Tibial nerve (tissue), 4 donors: ENCODE results near the gene CLDN25. TPM values are rescaled to one million over a fixed set of nuclear protein-coding genes. Genes with fewer than 3 reads are reported as not detected.
A peak's percentile ranks its signal among the peaks of the same experiment; 100 is the strongest.

Experiments
- DNase-seq, 2 donors: peaks; one replicate each; pipeline ENCODE4 v3.0.0-alpha.2; 2019; ENCODE audit warnings: low spot score in 2 of 2
- H3K27ac ChIP-seq, 4 donors: fragments of 200-600 bp; sonication (generic) in 3 of 4; one replicate each; pipeline ENCODE4 v1.5.1; 2017 to 2019; ENCODE audit warnings: mild to moderate bottlenecking in 1 of 4
- H3K27me3 ChIP-seq, 2 donors: fragments of 200-600 bp; sonication (generic) in 1 of 2; one replicate each; pipeline versions ENCODE4 v1.5.1 to v1.6.0; 2017 to 2019
- H3K36me3 ChIP-seq, 3 donors: fragments of 200-600 bp; sonication (generic); one replicate each; pipeline ENCODE4 v1.5.1; 2018 to 2019
- H3K4me1 ChIP-seq, 4 donors: fragments of 200-600 bp; sonication (generic) in 3 of 4; one replicate each; pipeline ENCODE4 v1.5.1; 2017 to 2019
- H3K4me3 ChIP-seq, 4 donors: fragments of 200-600 bp; sonication (generic) in 3 of 4; one replicate each; pipeline ENCODE4 v1.5.1; 2017 to 2019; ENCODE audit warnings: mild to moderate bottlenecking in 1 of 4, moderate library complexity in 1 of 4
- H3K9me3 ChIP-seq, 4 donors: fragments of 200-600 bp; sonication (generic) in 3 of 4; one replicate each; pipeline ENCODE4 v1.5.1; 2017 to 2019
- EP300 ChIP-seq, 2 donors: sonication (generic); formaldehyde crosslinking; IDR thresholded peaks; one replicate each; pipeline ENCODE4 v1.6.1; 2017; ENCODE audit warnings: antibody characterized with exemption in 2 of 2, mild to moderate bottlenecking in 1 of 2
- POLR2A ChIP-seq, 2 donors: fragments of 450-650 bp; IDR thresholded peaks; one replicate each; pipeline ENCODE4 v1.6.1; 2017; ENCODE audit warnings: antibody characterized with exemption in 2 of 2, mild to moderate bottlenecking in 2 of 2, moderate library complexity in 2 of 2
- WGBS, 2 donors: methylation state at CpG; one replicate each; pipeline ENCODE4 v1.1.5; 2018; 5-methylcytosine and 5-hydroxymethylcytosine counted together
- total RNA-seq, 4 donors: library from RNA; depleted of rRNA; stranded (reverse); fragments of >200 nt; gene quantifications; one replicate each; pipeline ENCODE4 v1.1.0, GENCODE V29; 2016
- TF ChIP-seq, protein P1 (sequence below), 5 experiments: fragments of 200-600 bp in 3 of 5; fragments of 450-650 bp in 2 of 5; sonication (generic) in 3 of 5; IDR thresholded peaks; one replicate each; pipeline ENCODE4 v1.5.1; 2016 to 2019; ENCODE audit warnings: antibody characterized with exemption in 5 of 5, mild to moderate bottlenecking in 3 of 5, moderate library complexity in 2 of 5

CLDN25 gene
- total RNA-seq = not detected

- TF ChIP-seq EP300 (IDR thresholded peaks at IDR 0.05) = no peak
- TF ChIP-seq, protein P1, sequence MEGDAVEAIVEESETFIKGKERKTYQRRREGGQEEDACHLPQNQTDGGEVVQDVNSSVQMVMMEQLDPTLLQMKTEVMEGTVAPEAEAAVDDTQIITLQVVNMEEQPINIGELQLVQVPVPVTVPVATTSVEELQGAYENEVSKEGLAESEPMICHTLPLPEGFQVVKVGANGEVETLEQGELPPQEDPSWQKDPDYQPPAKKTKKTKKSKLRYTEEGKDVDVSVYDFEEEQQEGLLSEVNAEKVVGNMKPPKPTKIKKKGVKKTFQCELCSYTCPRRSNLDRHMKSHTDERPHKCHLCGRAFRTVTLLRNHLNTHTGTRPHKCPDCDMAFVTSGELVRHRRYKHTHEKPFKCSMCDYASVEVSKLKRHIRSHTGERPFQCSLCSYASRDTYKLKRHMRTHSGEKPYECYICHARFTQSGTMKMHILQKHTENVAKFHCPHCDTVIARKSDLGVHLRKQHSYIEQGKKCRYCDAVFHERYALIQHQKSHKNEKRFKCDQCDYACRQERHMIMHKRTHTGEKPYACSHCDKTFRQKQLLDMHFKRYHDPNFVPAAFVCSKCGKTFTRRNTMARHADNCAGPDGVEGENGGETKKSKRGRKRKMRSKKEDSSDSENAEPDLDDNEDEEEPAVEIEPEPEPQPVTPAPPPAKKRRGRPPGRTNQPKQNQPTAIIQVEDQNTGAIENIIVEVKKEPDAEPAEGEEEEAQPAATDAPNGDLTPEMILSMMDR (IDR thresholded peaks at IDR 0.05) = no peak
- TF ChIP-seq POLR2A (IDR thresholded peaks at IDR 0.05) = no peak
- DNase-seq = no peak
- Histone ChIP-seq H3K36me3 (no peaks in the 10 kb centered on the region), H3K27me3 (no peaks in the 10 kb centered on the region), H3K4me1 (peaks cover 0 to under 1% (median 0%) of the 10 kb centered on the region in 4 donors), H3K9me3 (no peaks in the 10 kb centered on the region), H3K27ac (peak within 1 kb of the TSS in 1 of 4 donors; percentile 53), H3K4me3 (no peak within 1 kb of the TSS)
- WGBS, 2 donors = 81 to 85% methylated on average over 4 of the region's 4 CpGs
Observed at GRCh38 chr11:113779496-113779895, at the start of gene CLDN25. CLDN25 (plus strand) TSS chr11:113779796; CDS start chr11:113779796, 0 bp downstream.

DNA sequence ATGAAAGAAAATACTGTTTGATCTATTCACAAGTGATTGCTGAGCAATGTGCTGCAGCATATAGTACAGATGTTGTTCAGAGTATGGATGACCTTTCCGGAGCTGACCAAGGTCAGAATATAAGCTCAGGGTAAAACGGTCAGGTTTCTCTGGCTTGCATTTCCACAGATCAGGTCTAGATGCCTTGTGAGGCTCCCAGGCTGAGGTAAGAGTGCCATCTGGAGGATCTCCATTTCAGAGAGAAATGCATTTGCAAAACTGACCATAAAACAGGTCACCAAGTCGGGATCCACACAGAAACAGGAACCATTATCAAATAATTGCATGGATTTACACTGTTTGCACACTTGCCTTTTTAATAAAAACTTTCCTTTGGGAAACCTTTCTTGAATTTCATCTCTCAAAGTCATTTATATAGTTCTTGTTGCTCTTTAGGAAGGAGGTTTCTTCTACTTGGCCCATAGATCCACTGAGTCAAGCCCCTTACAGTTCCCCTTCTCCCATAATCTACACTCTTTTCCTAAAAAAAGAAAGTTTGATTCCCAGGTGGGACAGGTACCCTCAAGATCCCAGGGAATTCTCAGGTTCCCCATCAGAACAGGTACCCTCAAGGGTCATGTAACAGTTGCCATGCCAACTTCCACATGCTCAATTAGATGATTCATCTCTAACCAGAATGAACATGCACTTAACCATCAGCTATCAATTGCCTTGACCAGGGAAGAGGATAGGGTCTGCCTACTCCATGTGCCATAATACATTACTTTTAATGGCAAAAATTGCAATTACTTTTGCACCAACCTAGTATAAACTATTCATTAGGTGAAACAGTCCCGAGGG is 48.5 kb upstream of the CLDN25 start:
- H3K4me1 ChIP-seq = peaks cover 0 to 26% (median 0%) of the 10 kb centered on the region in 4 donors
- H3K36me3 ChIP-seq = peaks cover 0 to 45% (median 2%) of the 10 kb centered on the region in 3 donors
- DNase-seq = peak in 1 of 2 donors; percentile 36
- H3K4me3 ChIP-seq = no peak overlapping the region
- no peaks in the 10 kb centered on the region for H3K9me3 ChIP-seq
- whole genome bisulfite sequencing, 2 donors = 32 to 37% methylated on average over 4 of the region's 4 CpGs
- H3K27me3 ChIP-seq = no peaks in the 10 kb centered on the region
- H3K27ac ChIP-seq = no peak overlapping the region
- TF ChIP-seq EP300 (IDR thresholded peaks at IDR 0.05) = no peak
- TF ChIP-seq, protein P1 (IDR thresholded peaks at IDR 0.05) = peak; percentile 32 to 64 (median 55)

DNA sequence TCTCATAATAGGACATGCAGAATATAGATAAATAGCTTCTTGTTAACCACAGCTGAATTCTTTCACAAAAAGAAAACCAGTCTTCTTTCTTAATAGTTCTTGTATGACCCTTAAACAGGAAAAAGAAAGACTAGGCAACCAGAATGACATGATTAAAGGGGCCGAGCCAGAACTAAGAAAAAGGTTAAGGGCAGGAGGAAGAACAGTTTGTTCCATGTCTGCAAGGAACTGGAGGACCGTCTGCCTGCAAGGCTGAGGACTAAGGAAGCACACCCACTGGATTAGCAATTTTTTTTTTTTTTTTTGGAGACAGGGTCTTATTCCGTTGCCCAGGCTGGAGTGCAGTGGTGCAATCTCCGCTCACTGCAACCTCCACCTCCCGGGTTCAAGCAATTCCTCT is 47.5 kb upstream of the CLDN25 start:
- no peaks in the 10 kb centered on the region for H3K27me3 ChIP-seq
- H3K4me1 ChIP-seq = peaks cover 0 to 26% (median 0%) of the 10 kb centered on the region in 4 donors
- TF ChIP-seq POLR2A (IDR thresholded peaks at IDR 0.05) (no peak), EP300 (IDR thresholded peaks at IDR 0.05) (no peak)
- TF ChIP-seq, protein P1 (IDR thresholded peaks at IDR 0.05) = no peak
- H3K36me3 ChIP-seq = peaks cover 2 to 55% (median 5%) of the 10 kb centered on the region in 3 donors
- no peak overlapping the region for H3K27ac ChIP-seq
- DNase-seq = no peak
- no peak overlapping the region for H3K4me3 ChIP-seq
- 74 to 76% methylated on average over 5 of the region's 5 CpGs for whole genome bisulfite sequencing, 2 donors
- no peaks in the 10 kb centered on the region for H3K9me3 ChIP-seq

DNA sequence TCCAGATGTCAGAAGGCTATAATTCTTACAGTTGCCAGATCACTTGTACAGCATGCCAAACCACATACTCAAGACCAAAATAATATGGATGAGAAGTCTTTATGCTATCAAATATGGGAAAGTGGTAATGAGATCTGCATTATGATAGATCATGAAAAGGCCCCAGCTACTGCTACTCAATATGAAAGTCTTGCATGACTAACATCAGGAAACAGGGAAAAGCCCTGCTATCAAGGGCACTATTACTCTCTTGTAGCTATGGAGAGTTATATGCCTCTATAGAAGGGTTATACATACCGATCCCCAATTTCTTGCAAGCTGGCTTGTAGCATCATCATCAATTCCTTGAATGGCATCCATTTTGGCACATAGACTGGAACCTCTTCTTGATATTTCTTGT is 43.3 kb upstream of the CLDN25 start:
- Histone ChIP-seq H3K9me3 (no peaks in the 10 kb centered on the region), H3K27me3 (no peaks in the 10 kb centered on the region), H3K4me3 (no peak overlapping the region), H3K4me1 (peaks cover 0 to 8% (median 0%) of the 10 kb centered on the region in 4 donors), H3K36me3 (peaks cover 2 to 96% (median 5%) of the 10 kb centered on the region in 3 donors), H3K27ac (no peak overlapping the region)
- TF ChIP-seq, protein P1 (IDR thresholded peaks at IDR 0.05) = no peak
- TF ChIP-seq EP300 (IDR thresholded peaks at IDR 0.05) (no peak), POLR2A (IDR thresholded peaks at IDR 0.05) (no peak)
- DNase-seq = no peak
- WGBS, 2 donors = 100% methylated on average over 1 of the region's 1 CpG

GRCh38 chr11:113752932-113753331 is 26.7 kb upstream of the CLDN25 start:
- no peaks in the 10 kb centered on the region for H3K27me3 ChIP-seq
- H3K36me3 ChIP-seq = peaks cover 0 to 60% (median 0%) of the 10 kb centered on the region in 3 donors
- 97% methylated on average over 3 of the region's 3 CpGs for WGBS, 2 donors

More at GRCh38 chr11:113752932-113753331, 26.7 kb upstream of the CLDN25 start:
- no peak overlapping the region for H3K27ac ChIP-seq
- no peaks in the 10 kb centered on the region for H3K9me3 ChIP-seq
- no peak overlapping the region for H3K4me3 ChIP-seq
- no peaks in the 10 kb centered on the region for H3K4me1 ChIP-seq
- DNase-seq = no peak
- no peak for TF ChIP-seq EP300 (IDR thresholded peaks at IDR 0.05)
- TF ChIP-seq, protein P1 (IDR thresholded peaks at IDR 0.05) = no peak
- no peak for TF ChIP-seq POLR2A (IDR thresholded peaks at IDR 0.05)
